GM21515 (cell line): ENCODE data around the gene CIB4.
"Not testable (repeated sequence)": the region's sequence is repeated elsewhere in the genome, so short reads cannot be mapped to it uniquely, and the experiment has no call there.

ENCODE experiments used
- ATAC-seq: cut with Tn5 transposase; IDR thresholded peaks from one replicate; pipeline ENCODE4 v1.9.1; 2021; ENCODE audit not compliant: unreplicated experiment

Gene CIB4

GRCh38 chr2:26571316-26571715 is 69.8 kb downstream of the CIB4 start:
- ATAC-seq: no peak

- no peak for ATAC-seq
Measured at GRCh38 chr2:26570083-26570430, 71.1 kb downstream of the CIB4 start.

- ATAC-seq: no peak
Measured at GRCh38 chr2:26569216-26570082, 71.7 kb downstream of the CIB4 start.

GRCh38 chr2:26568076-26568890 is 72.9 kb downstream of the CIB4 start:
- ATAC-seq: no peak

GRCh38 chr2:26567534-26567933 is 73.6 kb downstream of the CIB4 start:
- no peak for ATAC-seq

- not testable (repeated sequence) for ATAC-seq
Measured at GRCh38 chr2:26566731-26567130, 74.4 kb downstream of the CIB4 start.

- ATAC-seq: no peak
Measured at GRCh38 chr2:26566081-26566375, 75.1 kb downstream of the CIB4 start.

GRCh38 chr2:26564121-26564644 is 77.0 kb downstream of the CIB4 start:
- no peak for ATAC-seq

GRCh38 chr2:26563686-26564085 is 77.5 kb downstream of the CIB4 start:
- no peak for ATAC-seq

- no peak for ATAC-seq
Measured at GRCh38 chr2:26562811-26563645, 78.1 kb downstream of the CIB4 start.

- ATAC-seq: no peak
Measured at GRCh38 chr2:26561918-26562810, 79.0 kb downstream of the CIB4 start.

- no peak for ATAC-seq
Measured at GRCh38 chr2:26561376-26561775, 79.8 kb downstream of the CIB4 start.

GRCh38 chr2:26560892-26561291 is 80.3 kb downstream of the CIB4 start:
- no peak for ATAC-seq

GRCh38 chr2:26559556-26559955 is 81.6 kb downstream of the CIB4 start:
- ATAC-seq: no peak

GRCh38 chr2:26559044-26559405 is 82.1 kb downstream of the CIB4 start:
- no peak for ATAC-seq

- ATAC-seq: no peak
Measured at GRCh38 chr2:26558271-26559043, 82.7 kb downstream of the CIB4 start.

- ATAC-seq: no peak
Measured at GRCh38 chr2:26557244-26557925, 83.8 kb downstream of the CIB4 start.

GRCh38 chr2:26556309-26557243 is 84.6 kb downstream of the CIB4 start:
- no peak for ATAC-seq
